Activated naive CD4-positive, alpha-beta T cell (primary cell): Measurements from ENCODE around the gene PIP4P1.
A peak's percentile ranks its signal among the peaks of the same experiment; 100 is the strongest.
"Not testable (repeated sequence)": the region's sequence is repeated elsewhere in the genome, so short reads cannot be mapped to it uniquely, and the experiment has no call there.

Experiments used
- DNase-seq, 4 experiments: peaks; one replicate each; lab custom pipeline; 2025; lab: John Stamatoyannopoulos, UW

PIP4P1 gene

GRCh38 chr14:20476776-20477175 is 15.5 kb upstream of the PIP4P1 start:
- no peak for DNase-seq

- no peak for DNase-seq
Observed at GRCh38 chr14:20472536-20473169, 11.4 kb upstream of the PIP4P1 start.

- no peak for DNase-seq
Observed at GRCh38 chr14:20470603-20470901, 9.3 kb upstream of the PIP4P1 start.

- DNase-seq, result peak in 1 of 4 experiments; percentile 19
Observed at GRCh38 chr14:20469890-20470602, 8.8 kb upstream of the PIP4P1 start.

- peak; percentile 67 to 78 (median 75) for DNase-seq
Observed at GRCh38 chr14:20469242-20469889, 8.1 kb upstream of the PIP4P1 start, which contains the start of gene PNP. PNP (plus strand) TSS chr14:20469406; CDS start chr14:20469525, 119 bp downstream.

- DNase-seq, result no peak
Observed at GRCh38 chr14:20468764-20469241, 7.6 kb upstream of the PIP4P1 start.

GRCh38 chr14:20460458-20461224 is 593 bp downstream of the PIP4P1 start:
- peak in 2 of 4 experiments; percentile 33 to 64 for DNase-seq

GRCh38 chr14:20458031-20458789 is 3.0 kb downstream of the PIP4P1 start:
- no peak for DNase-seq

GRCh38 chr14:20456971-20457370 is 4.3 kb downstream of the PIP4P1 start:
- no peak for DNase-seq

- DNase-seq, result no peak
Observed at GRCh38 chr14:20455355-20456300, 5.6 kb downstream of the PIP4P1 start.

GRCh38 chr14:20454516-20455354 is 6.5 kb downstream of the PIP4P1 start, which contains the start of the genes APEX1 and OSGEP:
APEX1 (plus strand) TSS chr14:20455226; CDS start chr14:20455646, 420 bp downstream.
OSGEP (minus strand) TSS chr14:20454812; CDS start chr14:20454683, 129 bp downstream.
- DNase-seq, result peak; percentile 84 to 95 (median 90)

- not testable (repeated sequence) for DNase-seq
Observed at GRCh38 chr14:20452831-20453230, 8.4 kb downstream of the PIP4P1 start.

- DNase-seq, result no peak
Observed at GRCh38 chr14:20446889-20447288, 14.3 kb downstream of the PIP4P1 start.

- not testable (repeated sequence) for DNase-seq
Observed at GRCh38 chr14:20443650-20444049, 17.6 kb downstream of the PIP4P1 start.

- DNase-seq, result no peak
Observed at GRCh38 chr14:20441461-20441860, 19.8 kb downstream of the PIP4P1 start.

- peak in 2 of 4 experiments; percentile 10 to 13 for DNase-seq
Observed at GRCh38 chr14:20440882-20441281, 20.4 kb downstream of the PIP4P1 start.

GRCh38 chr14:20440465-20440864 is 20.8 kb downstream of the PIP4P1 start:
- no peak for DNase-seq

GRCh38 chr14:20438664-20439063 is 22.6 kb downstream of the PIP4P1 start:
- no peak for DNase-seq

- no peak for DNase-seq
Observed at GRCh38 chr14:20436363-20436755, 24.9 kb downstream of the PIP4P1 start.
